NCI-H82 treated with DMSO at 0.1 percent for 48 hours (cell line): ENCODE results near the gene GAB2.

Experiments
- DNase-seq: peaks from one replicate; lab custom pipeline; 2025; ENCODE audit not compliant: unreplicated experiment; lab: John Stamatoyannopoulos, UW

Gene GAB2

GRCh38 chr11:78346799-78347198 lies 70.8 kb downstream of the GAB2 start:
- no peak for DNase-seq

DNA sequence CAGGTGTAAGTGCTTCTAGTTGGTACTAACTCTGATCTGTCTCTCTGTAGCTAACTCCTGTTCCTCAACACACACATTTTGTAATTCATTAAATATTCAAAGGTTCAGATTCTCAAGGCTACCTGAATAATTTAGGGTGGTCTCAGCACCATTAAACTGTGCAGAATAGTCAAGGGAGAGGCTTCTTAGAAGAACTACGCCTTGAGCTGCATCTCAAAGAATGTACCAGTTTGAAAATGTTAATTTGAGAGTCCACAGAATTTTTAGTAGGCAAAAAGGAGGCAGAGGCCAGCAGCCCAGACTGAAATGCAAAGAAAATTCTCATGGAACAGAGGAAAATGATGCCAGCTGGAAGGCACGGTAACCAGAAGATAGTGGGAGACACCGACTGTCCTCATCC lies 72.2 kb downstream of the GAB2 start:
- no peak for DNase-seq

DNA sequence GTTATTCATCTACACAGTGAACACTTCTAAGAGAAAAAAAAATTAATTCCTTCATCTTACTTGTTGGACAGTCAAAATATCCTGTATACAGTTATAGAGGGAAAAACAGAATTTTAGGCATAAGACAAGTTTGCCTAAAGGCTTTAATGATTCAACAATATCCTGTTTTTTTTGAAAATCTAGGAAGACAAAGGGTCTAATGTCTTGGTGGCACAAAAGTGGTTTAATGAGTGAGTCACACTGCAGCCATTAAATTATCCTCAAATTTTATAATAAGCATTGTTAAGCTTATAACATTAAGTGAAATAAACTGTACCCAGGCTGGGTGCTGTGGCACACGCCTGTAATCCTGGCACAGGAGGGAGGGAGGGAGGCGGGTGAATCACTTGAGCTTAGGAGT lies 72.9 kb downstream of the GAB2 start:
- DNase-seq, result no peak

GRCh38 chr11:78344094-78344493 lies 73.5 kb downstream of the GAB2 start:
- no peak for DNase-seq

GRCh38 chr11:78343303-78343702 lies 74.3 kb downstream of the GAB2 start:
- DNase-seq, result no peak

DNA sequence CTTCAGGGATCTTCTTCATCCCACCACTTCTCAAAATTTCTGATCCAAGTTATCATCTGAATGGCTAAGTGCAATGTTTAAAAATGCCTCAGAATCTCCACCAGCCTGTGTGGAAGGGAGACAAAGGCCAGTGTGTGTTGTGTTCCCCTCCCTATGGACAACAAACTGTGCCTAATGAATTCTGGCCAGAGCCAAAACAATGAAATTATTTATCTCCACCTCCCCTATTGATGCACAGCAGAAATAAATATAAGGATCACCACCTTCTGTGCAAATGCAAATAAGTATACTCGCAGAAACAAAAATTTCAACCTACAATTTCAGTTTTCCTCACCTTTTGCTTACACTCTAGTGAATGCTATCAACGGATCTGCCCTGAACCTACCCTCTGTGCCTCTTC lies 75.8 kb downstream of the GAB2 start:
- DNase-seq, result no peak

DNA sequence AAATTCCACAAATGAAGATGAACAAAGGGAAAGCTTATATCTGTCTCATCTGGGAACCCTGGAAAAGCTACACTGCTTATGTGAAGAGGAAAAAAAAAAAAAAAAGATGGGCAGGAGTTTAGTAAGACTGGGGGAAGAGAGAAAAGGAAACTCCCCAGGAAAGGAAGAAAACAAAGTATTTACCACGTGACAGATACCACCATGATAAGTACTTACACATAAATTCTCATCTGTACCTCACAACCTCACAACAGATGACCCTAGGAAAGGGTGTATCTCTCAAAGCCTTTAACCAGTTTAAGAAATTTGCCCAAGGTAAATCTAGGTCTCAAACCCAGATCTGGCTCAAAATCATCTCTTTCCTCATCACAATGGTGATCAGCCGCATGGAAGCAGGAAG lies 77.1 kb downstream of the GAB2 start:
- DNase-seq, result no peak

DNA sequence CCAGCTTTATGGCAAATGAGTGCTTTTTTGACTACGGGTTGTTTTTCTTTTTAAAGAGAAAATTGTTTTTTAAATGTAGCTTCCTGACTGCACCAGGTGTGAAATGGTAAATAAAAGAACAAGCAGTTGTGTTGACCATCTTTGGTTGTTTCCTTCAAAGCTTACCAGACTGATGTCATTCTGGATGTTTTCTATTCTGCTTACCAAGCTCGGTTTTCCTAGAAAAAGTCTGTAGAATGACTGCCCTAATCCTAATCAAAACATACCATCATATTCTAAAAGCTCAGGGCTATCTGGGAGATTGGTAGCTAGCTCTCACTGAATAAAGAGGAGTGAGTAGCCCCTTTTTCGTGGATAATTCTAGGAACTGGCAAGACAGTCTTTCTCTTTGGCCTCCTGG lies 77.7 kb downstream of the GAB2 start:
- no peak for DNase-seq

GRCh38 chr11:78339483-78339882 lies 78.1 kb downstream of the GAB2 start:
- DNase-seq, result no peak

GRCh38 chr11:78338702-78339101 lies 78.9 kb downstream of the GAB2 start:
- DNase-seq, result no peak

- no peak for DNase-seq
These were observed 79.5 kb downstream of the GAB2 start for GRCh38 chr11:78338138-78338537.

GRCh38 chr11:78337554-78337924 lies 80.1 kb downstream of the GAB2 start:
- DNase-seq, result no peak

- DNase-seq, result no peak
These were observed 80.6 kb downstream of the GAB2 start for GRCh38 chr11:78336877-78337553.

DNA sequence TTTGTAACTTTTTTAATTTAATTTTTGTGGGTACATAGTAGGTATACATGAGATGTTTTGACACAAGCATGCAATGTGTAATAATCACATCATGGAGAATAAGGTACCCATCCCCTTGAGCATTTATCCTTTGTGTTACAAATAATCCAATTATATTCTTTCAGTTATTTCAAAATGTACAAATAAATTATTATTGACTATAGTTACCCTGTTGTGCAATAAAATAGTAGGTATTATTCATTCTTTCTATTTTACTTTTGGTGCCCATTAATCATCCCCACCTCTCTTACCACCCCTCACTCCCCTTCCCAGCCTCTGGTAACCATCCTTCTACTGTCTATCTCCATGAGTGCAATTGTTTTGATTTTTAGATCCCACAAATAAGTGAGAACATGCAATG lies 83.5 kb downstream of the GAB2 start:
- DNase-seq, result no peak

DNA sequence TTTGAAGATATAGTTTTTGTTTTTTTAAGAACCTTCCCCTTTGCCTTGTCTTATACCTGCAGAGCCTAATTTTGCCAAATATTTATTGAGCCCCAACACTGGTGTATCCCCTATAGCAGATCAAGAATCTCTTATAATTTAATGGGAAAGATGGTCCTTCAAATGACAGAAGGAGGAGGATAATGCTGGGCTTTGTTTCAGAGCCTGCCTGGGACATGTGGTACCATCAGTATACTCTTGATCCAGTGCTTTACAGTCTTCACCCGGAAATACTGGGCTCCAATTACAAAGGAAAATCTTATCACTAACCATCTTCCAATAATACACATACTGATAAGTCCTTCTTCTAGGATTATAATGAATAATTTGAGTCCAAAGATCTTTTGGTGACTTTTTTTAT lies 84.7 kb downstream of the GAB2 start:
- DNase-seq, result no peak

DNA sequence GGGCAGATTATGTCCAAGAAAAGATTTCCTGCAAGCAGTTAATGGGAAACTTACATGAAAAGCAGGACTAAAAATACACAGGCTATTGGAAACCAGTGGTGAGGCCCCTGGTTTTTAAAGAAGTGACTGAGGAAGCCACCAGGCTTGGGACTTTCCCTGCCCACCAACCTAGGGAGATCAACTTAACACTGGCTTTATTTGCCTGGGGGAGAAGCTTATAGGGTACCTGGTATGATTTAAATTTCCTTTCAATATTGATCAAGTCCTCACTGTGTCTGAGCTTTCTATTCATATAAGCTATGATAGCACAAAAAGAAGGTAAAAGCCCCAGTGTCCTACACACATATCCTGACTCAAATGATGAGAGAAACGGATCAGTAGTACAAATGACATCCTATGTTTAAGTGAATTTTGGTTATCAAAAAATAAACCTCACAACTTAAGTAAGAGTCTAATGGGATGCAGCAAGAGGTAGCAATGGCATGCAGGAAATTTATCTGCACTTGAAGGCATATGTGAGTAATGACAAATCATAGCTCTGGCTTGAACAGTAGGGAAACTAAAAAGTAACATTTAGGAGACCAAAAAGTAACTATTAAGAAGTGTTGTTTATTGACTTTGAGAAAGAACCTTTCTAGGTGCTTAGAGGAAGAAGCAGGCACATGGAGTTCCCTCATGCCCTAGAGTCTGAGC lies 85.3 kb downstream of the GAB2 start:
- no peak for DNase-seq

GRCh38 chr11:78331711-78332110 lies 85.9 kb downstream of the GAB2 start:
- DNase-seq, result no peak

DNA sequence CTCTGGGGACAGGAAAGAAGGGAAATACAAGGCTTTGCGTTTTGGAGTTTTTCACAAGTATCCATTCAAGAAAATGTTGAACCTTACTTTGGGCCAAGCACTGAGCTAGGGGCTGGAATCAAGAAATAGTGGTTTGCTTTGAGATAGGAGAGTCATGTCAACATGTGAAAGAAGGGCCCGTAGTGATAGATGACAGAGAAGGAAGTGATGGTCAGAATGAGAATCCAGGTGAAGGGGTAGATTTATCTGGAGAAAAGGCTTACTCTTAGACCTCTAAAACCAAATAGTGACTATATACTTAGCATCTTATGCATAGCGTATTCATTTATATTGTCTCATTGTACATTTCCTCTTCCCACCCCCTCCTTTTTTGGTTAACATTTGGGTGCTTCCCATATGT lies 87.3 kb downstream of the GAB2 start:
- no peak for DNase-seq

GRCh38 chr11:78327945-78328344 lies 89.7 kb downstream of the GAB2 start:
- DNase-seq, result no peak

DNA sequence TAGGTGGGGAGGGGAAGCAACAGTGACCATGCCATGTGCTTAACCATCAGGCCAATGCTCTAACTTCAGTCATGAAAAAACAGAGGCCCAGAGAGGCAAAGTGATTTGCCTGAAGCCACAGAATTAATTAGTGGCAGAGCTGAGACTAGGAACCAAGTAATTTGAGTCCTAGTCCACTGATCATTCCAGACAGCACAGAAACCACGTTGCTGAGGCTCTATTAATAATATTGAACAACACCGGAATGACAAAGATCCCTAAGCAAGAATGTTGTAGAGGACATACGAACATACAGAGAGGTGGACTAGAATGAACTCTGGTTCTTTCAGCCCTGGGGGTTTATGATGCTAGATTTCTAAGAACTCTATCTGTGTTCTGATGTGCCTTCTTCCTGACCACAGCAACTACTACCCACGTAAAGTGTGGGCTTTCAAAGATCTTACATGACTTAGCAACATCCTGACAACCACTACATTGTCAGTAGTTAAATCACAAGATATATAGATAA lies 92.3 kb downstream of the GAB2 start:
- DNase-seq, result no peak

DNA sequence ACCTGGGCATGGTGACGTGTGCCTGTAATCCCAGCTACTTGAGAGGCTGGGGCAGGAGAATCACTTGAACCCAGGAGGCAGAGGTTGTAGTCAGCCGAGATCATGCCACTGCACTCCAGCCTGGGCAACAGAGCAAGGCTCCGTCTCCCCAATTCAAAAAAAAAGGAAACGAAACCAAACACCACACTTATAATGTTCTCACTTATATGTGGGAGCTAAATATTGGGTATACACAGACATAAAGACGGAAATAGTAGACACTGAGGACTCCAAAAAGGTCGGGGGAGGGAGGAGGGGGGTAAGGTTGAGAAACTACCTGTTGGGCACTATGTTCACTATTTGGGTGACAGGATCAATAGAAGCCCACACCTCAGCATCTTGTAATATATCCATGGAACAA lies 94.3 kb downstream of the GAB2 start:
- DNase-seq, result no peak

DNA sequence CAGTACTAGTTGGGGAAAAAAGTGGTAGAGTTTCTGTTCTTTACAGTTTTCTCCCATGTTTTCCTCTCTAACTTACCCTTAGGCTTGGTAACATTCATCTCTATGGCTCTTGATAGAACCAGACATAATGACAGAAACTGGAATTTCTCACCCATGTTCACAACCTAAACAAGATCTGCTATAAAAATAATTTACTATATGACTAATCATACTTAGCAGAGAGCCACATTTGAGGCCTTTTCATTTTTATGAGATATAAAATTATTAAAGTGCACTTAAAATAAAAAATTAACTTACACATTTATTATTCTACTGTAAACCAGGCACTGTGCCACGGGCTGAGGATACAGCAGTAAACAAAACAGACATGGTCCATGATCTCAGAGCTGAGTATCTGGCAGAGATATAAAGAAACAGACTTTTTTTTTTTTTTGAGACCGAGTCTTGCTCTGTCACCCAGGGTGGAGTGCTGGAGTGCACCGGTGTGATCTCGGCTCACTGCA lies 98.1 kb downstream of the GAB2 start:
- no peak for DNase-seq
